HG03097 (cell line): ENCODE data around the gene ARRDC1.
"Not testable (repeated sequence)": the region's sequence is repeated elsewhere in the genome, so short reads cannot be mapped to it uniquely, and the experiment has no call there.

Source experiments
- ATAC-seq: cut with Tn5 transposase; IDR thresholded peaks from one replicate; pipeline ENCODE4 v1.9.1; 2021; ENCODE audit not compliant: unreplicated experiment, low FRiP score

ARRDC1 gene, protein sequence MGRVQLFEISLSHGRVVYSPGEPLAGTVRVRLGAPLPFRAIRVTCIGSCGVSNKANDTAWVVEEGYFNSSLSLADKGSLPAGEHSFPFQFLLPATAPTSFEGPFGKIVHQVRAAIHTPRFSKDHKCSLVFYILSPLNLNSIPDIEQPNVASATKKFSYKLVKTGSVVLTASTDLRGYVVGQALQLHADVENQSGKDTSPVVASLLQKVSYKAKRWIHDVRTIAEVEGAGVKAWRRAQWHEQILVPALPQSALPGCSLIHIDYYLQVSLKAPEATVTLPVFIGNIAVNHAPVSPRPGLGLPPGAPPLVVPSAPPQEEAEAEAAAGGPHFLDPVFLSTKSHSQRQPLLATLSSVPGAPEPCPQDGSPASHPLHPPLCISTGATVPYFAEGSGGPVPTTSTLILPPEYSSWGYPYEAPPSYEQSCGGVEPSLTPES

DNA sequence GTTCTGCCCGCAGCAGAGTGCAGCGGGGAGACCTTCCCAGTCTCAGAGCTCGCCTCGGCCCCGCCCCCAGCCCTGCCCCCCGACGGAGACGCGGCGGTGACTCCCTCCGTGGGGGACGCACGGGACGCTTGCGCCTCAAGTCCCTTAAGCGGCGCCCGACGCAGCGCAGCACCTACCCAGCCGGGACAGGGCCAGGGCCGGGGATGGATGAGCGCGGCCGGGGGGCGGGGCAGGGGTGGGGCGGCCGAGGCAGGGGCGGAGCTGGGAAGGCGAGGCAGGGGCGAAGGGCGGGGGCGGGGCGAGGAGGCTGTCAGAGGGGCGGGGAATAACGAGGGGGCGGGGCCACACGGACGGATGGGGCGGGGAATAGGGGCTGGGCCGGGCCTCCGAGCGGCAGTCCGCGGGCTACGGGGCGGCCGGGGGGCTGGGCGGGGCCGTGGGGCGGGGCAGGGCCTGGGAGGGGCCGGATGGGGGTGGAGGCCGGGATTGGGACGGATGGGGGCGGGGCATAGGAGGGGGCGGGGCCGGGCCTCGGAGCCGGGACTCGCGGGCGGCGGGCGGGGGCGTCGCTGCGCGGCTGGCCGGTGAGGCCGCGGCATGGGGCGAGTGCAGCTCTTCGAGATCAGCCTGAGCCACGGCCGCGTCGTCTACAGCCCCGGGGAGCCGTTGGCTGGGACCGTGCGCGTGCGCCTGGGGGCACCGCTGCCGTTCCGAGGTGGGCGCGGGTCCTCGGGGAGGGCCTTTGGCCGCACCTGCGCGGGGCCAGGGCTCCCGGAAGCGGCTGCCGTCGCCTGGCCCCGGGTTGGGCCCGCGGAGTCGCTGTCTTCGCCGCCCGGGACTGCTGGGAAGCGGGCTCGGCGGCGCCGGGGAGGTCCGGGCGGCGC lies at the start of gene ARRDC1:
Gene ARRDC1, plus strand, starts transcription at position 566 of the 884 bp plus-strand sequence. Its CDS starts 32 bp downstream, at position 598.
- peak; percentile 62 for ATAC-seq

DNA sequence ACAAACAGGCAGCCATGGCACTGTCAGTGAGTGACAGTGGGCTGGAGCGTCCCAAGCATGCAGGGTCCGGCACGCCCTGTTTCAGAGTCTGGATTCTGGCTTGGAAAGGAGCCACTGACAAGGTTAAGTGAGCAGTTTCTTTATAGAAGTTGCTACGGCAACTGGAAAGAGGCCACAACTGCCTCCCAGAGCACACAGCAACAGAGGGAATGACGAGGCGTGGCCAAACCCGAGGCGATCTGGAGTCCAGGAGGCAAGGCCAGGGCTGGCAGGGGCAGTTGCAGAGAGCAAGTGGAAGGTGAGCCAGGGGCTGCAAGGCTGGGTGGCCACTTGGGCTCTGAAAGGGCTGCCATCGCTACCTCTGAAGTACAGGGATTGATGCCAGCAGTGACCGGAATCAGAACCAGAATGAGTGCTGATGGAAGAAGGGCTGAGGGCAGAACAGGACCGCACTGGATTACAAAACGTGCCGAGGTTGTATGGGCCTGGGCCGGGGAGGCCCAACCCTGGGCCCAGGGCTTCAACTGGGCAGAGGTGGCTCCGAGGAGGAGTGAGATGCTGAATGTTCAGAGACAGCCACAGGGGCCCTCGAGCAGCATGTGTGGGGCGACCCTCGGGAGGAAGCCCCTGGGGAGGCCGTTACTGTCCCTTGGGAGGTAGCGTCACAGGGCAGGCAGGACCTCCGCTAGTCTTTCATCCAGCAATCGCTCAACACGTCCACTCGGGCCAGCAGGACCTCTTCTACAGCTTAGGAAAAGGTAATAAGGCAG lies 49.2 kb upstream of the ARRDC1 start:
- no peak for ATAC-seq

DNA sequence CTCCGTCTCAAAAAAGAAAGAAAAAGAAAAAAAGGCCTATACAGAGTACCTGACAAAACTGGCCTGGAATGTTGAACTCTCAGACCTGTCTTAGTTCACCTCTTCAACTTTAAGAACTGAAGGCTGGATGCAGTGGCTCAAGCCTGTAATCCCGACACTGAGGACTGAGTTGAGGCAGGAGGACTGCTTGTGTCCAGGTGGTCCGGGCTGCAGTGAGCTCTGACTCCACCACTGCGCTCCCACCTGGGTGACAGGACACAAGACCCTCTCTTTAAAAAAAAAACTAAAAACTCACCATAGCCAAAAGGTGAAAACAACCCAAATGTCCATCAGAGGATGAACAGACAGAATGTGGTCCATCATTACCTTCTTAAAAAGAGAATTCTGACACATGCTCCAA lies 47.4 kb upstream of the ARRDC1 start:
- ATAC-seq: no peak

DNA sequence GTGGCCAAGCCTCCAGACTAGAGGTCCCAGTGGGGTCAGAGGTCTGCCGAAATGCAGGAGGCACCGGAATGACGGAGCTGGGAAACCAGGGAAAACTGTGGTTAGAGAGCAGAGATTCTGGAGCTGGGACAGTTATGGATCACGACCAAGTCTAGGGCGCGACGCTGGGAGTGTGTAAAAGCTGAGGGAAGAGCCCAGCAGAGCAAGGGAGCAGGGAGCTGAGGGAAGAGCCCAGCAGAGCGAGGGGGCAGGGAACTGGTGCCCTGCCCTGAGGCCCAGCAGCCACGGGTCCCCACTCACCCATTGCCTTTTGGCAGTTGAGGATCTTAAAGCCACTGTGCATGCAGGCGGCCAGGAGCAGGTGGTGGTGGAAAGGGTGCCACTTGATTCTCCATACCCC lies 41.4 kb upstream of the ARRDC1 start:
- no peak for ATAC-seq

DNA sequence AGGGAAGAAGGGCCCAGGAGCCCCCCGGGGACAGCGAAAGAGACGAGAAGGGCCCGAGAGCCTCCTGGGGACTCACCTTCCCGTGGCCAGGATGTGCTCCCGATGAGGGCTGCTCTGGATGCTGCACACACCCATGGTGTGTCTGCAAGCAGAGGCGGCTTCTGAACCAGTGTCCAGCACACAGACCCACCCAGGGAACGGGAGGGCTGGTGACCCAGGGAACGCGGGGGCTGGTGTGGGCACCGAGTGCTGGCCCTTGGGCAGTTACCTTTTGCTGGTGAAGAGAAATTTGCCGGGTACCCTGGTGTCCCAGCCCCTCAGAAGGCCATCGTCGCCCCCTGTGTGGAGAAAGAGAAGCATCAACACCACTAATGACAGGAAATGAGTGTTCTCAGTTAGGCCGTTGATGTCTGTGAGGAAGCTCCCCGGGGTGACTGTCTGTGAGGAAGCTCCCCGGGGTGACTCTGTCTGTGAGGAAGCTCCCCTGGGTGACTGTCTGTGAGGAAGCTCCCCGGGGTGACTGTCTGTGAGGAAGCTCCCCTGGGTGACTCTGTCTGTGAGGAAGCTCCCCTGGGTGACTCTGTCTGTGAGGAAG lies 40.6 kb upstream of the ARRDC1 start:
- no peak for ATAC-seq

DNA sequence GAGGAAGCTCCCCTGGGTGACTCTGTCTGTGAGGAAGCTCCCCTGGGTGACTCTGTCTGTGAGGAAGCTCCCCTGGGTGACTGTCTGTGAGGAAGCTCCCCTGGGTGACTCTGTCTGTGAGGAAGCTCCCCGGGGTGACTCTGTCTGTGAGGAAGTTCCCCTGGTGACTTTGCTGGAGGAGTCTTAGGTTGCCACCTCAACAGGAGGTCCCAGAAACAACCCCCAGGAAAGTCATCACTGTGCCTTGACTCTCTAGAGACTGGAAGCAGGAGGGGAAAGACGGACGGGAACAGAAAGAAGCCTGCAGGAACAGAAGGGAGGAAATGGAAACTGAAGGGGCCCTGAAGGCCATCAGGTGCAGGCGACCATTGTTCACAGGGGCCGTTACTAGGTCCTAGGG lies 37.0 kb upstream of the ARRDC1 start:
- ATAC-seq: not testable (repeated sequence)

DNA sequence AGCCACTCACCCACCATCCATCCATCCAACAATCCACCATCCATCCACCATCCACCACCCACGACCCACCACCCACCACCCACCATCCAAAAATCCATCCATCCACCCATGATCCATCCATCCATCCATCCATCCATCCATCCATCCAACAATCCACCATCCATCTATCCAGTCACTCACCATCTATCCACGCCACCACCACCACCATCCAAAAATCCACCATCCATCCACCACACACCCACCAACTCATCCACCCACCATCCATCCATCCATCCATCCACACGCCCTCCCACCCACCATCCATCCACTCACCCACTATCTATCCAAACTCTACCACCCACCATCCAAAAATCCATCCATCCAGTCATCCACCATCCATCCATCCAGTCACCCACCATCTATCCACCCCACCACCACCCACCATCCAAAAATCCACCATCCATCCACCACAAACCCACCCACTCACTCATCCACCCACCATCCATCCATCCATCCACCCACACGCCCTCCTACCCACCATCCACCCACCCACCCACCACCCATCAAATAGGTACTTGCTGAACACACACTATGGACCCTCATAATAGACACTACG lies 35.8 kb upstream of the ARRDC1 start:
- ATAC-seq: no peak

DNA sequence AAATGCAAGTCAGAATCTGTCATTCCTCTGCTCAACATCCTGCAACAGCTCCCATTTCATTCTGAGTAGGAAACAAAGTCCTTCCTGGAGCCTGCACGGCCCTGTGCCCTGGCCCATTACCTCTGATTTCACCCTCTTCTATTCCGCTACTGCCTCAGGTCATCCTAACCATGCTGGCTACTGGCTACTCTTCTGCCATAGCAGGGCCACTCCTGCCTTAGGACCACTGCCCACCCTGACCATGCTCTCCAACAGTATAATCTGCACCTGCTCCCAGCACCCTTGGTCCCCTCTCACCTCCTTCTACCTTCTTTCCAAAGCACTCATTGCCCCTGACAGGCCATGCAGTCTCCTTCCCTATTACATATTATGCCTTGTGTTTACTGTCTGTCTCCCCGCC lies 34.9 kb upstream of the ARRDC1 start:
- ATAC-seq: no peak

DNA sequence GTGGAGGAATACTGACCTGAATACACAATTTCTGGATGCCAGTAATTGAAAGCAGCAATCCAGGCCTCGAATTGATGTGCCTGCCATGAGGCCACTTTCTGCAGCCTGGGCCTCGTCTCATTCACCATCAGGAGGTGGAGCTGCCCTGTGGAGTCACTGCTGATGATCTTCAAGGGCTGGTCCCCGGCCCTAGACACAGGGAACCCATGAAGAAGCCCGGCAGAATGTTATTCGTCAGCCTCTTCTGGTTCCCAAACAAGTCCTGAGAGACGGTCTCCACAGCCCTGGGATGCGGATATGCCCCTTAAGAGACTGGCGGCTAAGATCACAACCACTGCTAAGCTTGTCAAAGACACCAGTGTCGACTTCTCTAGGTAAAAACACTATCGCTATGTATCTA lies 31.3 kb upstream of the ARRDC1 start:
- no peak for ATAC-seq

DNA sequence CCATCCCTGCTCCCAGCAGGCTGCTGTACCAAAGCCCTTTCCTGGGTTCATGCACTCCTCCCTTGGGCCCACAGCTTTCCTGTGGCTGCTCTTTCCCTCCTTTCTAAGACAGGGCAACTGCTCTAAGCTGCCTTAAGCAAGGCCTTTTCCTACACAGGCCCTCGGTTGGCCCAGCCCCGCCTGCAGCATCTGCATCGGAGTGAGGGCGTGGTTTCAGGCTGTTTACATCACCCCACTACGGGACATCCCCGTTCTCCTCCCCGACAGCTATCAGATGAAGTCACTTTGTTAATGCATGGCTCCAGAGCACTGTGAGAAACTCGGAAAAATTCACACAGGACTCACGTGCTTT lies 30.1 kb upstream of the ARRDC1 start:
- ATAC-seq: no peak

DNA sequence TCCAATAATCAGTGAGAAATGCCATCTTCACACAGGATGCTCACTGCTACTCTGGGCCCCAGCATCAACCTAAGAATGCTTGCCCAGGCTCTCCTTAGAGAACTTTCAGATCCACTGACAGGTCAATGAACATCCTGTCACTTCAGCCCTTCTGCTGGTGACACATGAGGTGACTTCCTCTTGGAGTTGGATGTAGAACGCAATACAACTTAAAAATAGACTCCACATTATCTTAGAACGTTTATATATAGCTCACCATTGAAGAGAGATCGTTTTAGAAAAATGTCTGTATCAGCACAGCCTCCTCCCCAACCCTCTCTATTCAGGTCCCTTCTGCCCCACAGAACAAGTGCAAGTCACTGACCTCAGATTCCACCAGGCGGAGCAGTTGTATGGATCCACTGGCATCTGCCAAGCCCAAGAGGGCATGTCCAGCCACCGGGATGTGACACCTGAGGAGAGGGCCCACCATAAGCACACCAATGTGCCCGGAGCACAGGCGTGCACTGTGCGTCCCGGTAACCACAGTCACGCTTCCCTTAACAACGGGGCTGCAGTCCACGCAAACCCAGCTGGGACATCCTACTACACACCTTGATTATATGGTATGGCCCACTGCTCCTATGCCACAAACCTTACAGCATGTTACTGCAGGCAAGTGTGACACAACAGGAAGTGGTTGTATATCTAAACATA lies 29.6 kb upstream of the ARRDC1 start:
- ATAC-seq: no peak

DNA sequence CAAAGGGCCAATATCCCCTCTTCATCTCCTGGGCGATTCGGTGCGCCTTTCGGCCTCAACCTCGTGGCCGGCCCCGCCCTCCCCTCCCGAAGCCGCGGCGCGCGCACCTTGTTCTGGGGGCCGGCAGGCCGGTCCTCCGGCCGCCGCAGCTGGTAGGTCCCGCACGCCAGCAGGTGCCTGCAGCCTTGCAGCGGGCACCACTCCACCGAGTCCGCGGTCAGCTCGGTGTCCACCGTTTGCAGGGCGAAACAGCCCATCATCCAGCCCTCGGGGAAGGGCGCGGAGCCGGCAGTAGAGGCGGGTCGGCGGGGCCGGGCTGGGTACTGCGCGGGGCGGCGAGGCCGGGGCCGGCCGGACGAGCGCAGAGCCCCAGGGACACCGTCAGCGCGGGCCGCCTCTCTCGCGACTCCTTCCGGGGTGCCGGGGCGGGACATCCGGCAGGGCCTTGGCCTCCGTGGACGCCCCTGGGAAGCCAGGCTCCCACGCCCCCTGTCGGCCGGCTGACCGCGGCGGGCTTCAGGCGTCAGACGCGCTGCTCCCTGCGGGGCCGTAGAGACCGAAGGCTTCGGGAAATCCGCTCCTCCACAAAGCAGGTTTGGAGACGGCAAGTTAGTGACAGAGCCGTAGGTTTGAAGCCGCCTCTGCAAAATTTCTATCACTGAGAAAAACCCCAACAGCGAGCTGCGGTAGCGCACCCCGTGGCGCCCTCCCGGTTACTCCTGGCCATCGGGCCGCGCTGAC lies 26.8 kb upstream of the ARRDC1 start, which contains the start of gene DPH7:
Gene DPH7, minus strand, starts transcription at position 408 of the 741 bp plus-strand sequence. Its CDS starts 148 bp downstream, at position 260.
- peak; percentile 82 for ATAC-seq

DNA sequence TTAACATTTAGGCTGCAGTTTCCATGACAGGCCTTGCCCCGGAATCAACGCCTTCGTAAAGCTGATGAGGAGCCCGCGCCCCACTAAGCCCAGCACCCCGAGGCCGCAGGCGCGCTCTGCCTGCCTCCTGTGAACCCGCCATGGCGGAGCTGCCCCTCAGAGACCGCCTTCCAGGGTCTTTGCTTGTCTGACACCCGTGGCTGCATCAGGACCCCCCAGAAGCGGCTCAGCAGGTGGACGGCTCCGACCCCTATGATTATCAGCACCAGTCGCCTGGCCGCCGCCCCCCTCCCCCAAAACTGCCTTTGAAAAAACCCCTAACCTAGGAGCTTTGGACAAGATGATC lies 26.3 kb upstream of the ARRDC1 start:
- no peak for ATAC-seq

DNA sequence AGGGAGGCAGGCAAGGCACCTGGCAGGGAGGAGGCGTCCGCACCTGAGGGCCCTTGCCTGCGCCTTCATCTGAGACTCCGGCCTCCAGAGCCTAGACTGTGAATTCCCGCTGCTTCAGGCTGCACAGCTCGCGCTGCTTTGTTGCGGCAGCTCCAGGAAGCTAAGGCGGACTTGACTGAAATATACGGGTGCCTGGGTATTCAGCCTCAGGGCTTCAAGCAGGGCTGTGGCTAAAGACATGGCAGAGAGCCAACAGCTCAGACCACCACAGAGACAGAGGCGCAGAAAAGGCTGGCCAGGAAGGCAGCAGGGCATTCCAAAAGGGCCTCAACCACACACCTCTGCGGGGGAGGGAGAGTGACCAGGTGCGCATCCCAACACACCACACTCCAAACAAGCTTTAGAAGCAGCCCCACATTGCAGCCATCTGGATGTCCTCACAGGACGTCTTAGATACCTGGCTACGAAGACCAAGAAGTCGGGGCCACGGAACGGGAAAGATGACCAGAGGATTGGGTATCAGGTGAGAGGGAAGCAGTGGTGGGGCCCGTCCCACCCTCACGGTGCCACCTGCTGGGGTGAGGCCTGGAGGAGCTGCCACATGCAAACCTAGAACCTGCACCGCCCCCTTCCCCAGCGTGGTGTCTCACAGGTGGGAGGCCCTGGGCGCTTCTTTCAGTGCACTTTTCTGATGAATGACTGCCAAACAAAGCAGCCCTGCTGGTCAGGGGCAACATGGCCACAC lies 25.1 kb upstream of the ARRDC1 start:
- ATAC-seq: no peak

DNA sequence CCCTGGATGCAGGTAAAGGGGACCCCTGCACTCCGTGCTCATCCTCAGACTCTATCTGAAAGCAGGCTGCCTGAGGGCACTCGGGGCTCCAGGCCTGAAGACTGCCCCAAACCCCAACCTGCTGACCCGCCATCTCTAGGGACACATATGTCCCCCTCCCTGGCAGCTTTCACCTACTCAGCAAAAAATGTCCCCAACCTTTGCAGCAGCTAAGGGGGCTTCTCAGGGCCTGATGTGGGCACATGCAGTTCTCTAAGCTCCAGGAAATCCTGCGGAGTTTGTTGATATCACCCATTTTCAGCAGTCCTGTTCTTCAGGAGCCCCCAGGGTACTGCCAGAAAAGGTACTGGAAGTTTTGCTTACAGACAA lies 24.5 kb upstream of the ARRDC1 start:
- ATAC-seq: no peak

DNA sequence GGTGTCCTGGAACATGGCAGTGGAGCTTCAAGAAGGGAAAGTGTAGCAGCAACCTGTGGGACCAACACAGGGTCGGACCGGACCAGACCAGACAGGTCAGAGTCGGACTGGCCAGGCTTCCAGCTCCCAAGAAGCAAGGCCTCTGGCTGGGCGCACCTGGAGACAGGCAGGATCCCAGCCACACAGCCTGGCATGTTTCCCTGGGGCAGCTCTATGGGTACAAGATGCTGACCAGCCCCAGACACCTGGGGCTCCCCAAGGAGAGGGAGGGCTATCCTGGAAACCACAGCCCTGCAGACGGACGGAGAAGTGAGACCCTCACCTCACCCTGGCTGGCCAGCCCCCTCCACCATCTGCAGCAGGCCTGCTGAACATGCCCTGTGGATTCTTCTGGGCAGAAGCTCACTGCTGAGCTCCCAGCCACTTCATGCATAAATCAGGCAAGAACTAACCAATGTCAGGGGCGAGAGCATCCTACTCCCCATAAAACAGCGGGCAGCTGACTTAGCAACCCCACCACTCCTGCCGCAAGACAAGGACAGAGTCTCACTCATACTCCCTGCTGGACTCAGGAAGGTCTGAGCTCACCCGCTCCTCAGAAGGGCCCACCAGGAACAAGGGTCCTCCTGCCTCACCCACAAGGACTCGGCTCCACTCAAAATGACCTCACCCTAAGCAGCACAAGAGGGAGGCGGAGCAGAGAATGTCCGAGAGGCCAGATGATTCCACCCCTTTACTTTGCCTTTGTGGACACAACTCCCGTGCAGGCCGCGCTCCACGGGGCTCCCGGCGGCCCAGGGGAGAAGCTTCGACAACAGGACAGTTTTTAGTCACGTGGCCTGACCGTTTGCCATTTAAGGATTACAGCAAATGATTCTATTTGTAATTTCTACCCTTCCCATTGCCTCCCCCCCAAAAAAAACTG lies 23.9 kb upstream of the ARRDC1 start:
- no peak for ATAC-seq

DNA sequence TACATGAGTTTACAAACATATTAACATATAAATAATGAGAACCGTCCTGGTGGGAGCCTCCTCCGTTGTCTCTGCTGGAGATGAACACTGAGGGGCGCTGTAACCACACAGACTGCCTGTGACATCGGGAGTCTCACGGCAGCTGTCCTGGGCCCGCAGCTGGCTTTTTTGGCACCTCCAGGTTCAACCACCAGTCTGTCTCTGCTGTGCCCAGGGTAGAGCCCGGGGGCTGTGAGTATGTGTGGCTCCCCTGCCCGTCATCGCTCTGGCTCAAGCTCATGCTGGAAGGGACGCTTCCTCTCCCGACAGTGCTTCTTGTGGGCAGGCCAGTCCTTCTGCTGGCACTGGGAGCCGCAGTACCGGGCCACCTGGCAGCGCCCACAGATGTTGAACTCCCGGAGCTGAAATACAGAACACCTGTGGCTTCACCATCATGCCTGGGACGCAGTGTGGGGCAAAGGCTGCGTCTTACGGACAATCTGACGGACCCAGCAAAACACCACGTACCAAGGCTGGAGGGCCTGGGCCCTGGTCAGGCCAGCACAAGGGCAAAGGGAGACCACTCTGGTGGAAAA lies 23.1 kb upstream of the ARRDC1 start:
- no peak for ATAC-seq
